Suppressor macrophage (primary cell): ENCODE results near the gene RRP1.

ENCODE experiments used
- DNase-seq, 4 experiments: peaks; one replicate each; pipeline ENCODE4 v3.0.0-alpha.2; 2020 to 2022

Gene RRP1

DNA sequence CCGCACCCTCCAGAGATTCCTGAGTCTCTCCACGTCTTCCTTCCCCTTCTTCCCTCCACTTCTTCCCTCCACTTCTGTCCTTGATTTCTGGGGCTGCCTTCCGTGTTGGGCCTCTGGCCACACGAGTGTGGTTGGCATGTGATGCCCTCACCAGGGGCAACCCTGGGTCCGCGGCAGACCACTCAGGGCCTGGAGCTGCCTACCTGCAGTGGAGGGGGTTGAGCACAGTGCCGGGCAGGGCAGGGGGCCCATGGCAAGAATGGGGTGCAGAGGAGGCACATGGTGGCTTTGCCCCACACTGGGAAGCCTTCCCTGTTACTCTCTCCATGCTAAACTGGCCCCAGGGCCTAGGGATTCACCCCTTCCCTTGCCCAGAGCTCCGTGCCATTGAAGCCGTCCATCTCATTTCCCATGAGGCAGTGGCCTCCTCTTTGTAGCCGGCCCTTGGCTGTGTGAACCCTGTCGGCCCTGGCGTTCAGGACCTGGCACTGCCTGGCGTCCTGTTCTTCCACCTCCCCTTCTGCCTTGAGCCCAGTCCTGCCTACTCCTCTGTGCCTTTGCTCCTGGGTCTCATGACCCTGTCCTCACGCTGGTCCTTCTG, 13.4 kb downstream of the RRP1 start:
- no peak for DNase-seq

DNA sequence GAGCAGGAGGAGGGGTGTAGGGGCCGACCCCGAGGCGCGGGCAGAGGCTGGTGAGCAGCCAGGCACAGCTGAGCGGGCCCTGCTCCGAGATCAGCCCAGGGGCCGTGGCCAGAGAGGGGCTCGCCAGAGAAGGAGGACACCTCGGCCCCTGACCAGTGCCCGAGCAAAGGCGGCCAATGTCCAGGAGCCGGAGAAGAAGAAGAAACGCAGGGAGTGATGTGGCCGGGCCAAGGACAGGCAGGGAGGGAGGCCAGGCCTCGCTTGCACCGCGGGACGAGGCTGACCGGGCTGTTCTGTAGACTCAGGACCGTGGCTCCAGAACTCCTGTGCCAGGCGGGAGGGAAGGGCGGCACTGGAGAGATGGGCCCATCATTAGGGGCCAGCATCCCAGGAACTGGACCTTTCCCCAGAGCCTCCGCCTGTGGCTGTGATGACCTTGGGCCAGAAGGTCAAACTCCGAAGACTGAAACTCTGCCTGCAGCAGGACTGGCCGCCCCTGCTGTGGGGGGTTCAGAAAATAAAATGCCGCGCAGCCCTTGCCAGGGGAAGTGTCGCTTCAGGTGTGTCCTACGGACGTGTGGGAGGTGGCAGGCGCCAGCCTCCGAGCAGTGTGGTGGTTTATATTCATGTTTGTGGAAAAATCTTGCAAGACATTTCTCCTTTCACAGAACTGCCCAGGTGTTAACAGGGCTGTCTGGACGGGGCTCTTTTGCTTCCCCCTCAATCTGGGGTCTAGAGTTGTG, 14.4 kb downstream of the RRP1 start:
- no peak for DNase-seq

DNA sequence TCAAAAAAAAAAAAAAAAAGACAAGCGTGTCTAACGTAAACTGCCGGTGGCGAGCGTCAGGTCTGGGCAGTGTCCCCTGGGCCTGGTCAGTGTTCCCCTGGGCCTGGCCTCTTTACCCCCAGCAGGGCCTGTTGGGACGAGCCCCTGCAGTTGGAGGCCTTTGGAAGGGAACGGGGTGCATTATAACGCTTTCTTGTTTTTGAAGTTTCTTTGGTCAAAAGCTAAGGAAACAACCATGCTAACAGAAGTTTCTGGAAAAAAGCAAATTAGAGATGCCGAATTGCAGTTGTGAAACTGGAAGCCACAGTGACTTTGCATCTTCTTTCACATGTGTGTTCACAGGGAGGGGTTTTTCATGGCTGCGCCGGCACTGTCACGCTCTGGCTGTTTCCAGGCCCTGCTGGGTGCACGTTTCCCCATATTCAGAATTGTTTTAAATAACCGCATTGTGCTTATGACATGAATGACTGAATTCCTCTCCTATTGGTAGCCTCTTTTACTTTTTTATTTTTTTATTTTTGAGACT, 16.0 kb downstream of the RRP1 start:
- peak; percentile 80 to 90 (median 88) for DNase-seq

DNA sequence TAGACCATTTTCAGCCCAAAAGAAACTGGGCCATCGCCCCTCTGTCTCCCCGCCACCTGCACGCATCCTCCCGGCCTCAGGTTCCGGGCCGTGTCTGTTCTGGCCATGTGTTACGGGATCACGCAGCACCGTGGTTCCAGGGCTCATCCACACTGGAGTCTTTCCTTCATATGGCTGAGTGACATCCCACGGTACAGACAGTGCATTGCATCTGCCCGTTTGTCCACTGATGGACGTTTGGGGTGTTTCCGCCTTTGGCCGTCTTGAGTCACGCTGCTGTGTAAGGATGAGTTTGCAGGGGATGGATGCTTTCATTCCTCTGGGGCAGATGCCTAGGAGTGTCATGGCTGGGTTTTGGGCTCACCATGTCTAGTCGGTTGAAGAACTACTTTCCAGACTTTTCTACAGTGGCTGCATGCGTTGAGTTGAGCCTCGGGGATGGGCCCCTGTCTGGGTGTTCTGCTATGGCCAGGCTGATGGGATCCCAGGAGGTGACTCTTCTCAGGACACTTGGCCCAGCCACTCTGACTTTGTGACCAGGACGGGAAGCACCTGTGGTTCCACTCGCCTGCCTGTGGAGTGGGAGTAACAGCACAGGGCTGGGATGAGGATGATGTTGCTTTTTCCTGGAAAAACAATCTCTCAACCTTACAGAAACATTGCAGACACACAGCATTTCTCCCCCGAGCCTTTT, 16.8 kb downstream of the RRP1 start:
- DNase-seq = peak in 1 of 4 experiments; percentile 2

DNA sequence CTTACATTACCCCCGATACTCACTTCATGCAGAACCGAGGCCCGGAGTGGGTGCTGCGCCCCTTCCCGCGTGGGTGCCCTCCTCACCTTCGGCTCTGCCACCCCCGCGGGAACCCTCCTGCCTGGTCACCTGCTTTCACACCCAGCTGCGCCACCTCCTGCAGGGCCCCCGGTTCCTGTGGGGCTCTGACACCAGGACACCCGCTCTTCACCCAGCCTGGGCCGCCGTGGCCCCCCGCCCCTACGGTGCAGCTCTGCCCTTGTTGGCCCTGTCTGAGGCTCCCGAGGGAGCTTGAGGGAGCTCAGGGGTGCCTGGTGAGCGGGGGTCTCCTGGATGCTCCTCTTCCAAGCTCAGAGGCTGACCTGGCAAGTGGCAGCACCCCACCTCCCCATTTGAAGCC, 19.0 kb downstream of the RRP1 start:
- DNase-seq = no peak

DNA sequence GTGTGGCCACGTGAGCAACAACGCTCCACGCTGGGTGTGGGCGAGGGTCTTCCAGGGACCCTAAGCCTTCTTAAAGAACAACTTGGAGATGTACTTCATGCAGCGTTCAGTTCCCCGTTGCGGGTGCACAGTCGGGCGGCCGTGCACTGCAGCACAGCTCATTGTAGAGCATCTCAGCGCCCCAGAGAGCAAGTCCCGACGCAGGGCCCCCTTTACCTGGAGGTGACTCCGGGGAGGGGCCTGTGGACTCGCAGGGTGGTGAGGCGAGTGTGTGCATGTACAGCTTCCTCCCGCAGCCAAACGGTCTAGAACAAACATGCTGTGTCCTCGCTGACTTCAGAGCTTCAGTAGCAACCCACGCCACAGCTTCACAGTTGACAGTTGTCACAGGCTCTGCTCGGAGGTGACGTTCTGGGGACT, 19.5 kb downstream of the RRP1 start:
- no peak for DNase-seq

DNA sequence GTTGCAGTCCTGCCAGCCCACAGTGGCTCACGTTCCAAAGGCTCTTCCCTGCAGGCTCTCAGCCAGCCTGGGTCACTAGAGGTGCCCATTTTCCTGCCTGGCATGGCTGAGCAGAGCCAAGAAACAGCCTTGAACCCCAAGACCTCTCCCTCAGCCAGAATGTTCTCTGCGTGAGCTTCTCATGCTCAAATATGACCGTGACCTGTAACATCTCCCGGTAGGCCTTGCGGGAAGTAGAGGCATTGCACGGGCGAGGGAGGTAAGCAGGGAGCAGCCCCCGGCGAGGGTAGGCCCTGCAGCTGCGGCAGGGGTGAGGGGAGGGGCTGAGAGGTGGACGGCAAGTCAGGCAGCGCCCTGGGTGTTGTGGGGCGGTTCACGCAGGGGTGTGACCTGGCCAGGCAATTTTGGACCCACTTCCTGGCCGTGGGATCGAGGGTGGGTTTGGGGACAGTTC, 20.0 kb downstream of the RRP1 start:
- no peak for DNase-seq

DNA sequence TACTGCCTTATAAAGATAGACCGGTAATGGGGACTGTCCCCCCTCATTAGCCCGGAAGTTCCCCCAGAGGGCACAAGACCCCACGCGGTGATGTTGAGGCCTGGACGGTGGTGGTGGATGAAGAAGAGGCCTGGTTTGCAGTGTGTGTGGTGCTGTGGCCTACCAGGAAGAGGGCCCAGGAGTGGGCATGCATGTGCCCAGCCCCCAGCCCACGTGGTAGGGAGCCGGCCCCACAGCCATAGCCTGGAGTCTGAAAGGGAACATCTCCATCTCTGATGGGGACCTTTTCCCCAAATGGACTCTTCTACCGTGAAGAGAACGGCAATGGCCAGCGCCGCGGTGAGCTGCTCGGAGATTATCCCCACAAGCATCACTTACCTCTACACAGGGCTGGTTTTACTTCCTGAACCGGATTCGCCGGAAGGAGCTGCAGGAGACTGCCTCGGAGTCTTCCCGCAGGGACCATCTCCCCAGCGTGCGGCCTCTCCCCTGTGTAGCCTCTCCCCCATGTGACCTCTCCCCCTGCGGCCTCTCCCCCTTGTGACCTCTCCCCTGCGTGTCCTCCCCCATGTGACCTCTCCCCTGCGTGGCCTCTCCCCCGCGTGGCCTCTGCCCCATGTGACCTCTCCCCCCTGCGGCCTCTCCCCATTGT, 20.6 kb downstream of the RRP1 start:
- no peak for DNase-seq

DNA sequence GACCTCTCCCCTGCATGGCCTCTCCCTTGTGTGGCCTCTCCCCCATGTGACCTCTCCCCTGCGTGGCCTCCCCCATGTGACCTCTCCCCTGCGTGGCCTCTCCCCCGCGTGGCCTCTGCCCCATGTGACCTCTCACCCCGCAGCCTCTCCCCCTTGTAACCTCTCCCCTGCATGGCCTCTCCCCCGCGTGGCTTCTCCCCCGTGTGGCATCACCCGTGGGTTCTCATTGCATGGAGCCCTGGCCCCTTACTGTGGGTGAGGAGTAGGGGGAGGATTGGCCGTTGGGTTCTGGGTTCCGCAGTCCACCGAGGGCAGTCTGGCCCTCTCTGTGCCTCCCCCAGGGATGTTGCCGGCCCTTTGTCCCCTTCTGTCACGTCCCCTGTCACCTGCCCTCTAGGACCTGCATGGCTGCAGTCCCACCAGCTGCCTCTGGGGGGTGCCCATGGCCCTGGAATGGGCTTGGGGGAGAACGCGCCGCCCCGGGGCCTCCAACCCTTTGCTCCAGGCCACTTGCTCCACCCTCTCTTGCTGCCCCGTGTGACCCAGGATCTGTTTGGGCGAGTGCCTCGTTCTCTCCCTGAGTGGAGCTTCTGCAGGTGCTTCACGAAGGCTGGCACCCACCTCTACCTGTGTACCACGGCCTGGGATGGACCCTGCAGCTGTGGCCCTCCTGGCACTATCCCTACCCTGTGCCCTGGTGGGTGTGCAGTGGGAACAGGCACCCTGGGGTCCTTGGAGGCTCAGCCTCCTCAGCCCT, 21.3 kb downstream of the RRP1 start:
- peak; percentile 88 to 96 (median 94) for DNase-seq

DNA sequence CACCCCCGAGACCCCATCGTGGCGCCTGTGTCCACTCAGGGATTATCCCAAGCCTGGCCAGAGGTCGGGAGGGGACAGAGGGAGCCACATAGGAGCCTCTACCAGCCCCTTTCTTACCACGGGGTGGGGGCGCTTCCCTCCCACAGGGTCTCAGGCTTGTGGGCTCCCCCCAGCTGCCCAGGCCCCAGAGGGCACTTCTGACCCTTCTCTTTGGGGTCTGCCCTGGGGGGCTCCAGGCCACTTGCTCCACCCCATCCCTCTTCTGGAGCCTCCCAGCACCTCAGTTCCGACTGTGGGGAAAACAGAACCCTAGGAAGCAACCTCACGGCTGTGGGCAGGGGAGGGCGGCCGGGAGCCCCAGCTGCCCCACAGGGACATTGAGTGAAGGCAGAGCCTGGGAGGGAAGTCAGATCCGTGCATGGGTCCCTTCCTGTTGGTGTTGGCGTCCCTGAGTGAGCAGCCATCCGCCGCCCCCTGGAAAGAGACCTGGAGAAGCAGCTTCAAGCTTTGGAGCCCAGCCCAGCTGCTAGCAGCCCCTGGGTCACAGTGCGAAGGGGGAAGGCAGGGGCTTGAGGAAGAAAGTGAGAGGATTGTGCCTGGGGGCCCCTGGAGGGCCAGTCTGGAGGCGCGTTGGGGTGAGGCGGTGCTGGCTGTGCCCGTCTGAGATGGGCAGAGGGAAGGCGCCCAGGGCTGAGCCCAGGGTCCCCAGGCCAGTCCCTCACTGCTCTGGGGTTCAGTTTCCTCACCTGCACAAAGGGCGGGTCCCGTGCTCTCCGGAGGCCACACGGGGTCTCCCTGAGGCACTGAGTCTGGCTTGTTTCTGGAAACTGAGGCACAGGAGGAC, 22.1 kb downstream of the RRP1 start:
- DNase-seq = peak in 2 of 4 experiments; percentile 41 to 53

DNA sequence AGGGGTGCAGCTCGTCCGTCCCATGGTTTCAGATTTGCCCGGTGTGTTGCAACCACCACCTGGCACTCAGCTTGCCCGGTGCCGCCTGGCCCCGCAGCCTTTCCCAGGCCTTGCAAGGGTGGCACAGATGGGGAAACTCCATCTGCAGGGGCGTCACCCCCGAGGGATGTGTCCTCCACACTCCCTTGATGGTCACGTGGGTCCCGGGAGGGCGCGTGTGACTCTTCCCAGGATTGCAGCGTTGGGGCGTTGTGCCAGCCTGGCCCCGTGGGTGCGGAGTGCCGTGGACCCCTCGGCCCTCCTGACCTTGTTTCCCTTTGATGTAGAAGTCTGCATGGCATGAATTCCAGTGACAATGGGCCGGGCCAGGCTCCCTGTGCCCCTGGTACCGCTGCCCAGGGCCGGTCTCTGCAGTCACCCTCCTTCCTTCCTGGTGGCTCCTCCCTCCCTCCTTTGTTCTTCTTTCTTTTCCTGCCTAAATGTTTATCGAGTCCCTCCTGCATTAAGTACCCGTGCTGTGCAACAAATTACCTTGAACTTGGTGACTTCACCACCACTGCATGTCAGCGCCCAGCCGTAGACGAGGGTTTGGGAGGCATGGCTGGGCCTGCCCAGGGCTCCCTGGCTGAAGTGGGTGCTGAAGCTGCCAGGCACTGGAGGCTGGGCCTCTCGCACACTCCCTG, 22.9 kb downstream of the RRP1 start:
- peak; percentile 71 to 87 (median 80) for DNase-seq

DNA sequence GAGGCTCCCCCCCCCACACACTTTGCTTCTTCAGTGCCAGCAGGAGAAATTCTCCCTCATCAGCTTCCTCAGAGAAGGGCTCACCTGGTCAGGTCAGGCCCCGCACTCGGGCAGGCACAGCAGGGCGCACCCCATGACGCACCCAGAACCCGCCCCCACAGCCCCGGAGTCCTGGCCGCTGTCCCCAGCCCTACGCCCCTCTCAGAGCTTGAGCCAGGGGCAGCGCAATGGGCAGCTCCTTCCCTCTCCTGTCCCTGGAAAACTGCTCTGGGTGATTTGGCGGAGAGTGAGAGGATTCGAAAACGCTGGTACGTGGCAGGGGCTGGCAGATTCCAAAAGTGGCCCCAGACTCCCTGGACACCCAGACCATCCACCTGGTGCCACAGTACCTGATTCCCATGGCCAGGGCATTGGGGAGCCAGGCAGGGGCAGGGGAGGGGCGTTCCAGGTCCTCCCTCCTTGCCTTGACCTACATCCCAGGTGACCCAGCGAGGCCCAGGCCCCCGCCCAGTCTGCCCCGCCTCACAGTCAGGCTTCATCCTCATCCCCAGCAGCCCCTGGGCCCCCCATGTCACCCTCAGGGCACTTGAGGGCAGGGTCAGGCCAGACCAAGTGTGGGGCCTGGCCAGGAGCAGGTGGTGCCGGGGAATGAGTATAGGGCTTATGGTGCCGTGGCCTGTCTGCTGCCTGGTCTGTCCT, 23.7 kb downstream of the RRP1 start:
- no peak for DNase-seq

DNA sequence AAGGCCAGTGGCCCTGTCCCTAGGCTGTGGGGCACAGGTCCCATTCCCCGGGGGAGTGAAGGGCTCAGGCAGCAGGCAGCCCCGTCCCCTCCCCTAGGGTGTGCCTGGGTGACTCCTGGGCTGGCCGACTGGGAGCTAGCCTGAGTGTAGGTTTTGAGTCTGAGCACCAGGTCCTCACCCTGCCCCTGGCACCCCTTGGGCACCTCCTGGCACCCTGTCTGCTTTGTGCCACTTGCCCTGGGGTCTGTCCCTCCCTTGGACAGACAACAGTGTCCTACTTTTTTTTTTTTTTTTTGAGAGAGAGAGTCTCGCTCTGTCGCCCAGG, 24.2 kb downstream of the RRP1 start:
- DNase-seq = no peak

DNA sequence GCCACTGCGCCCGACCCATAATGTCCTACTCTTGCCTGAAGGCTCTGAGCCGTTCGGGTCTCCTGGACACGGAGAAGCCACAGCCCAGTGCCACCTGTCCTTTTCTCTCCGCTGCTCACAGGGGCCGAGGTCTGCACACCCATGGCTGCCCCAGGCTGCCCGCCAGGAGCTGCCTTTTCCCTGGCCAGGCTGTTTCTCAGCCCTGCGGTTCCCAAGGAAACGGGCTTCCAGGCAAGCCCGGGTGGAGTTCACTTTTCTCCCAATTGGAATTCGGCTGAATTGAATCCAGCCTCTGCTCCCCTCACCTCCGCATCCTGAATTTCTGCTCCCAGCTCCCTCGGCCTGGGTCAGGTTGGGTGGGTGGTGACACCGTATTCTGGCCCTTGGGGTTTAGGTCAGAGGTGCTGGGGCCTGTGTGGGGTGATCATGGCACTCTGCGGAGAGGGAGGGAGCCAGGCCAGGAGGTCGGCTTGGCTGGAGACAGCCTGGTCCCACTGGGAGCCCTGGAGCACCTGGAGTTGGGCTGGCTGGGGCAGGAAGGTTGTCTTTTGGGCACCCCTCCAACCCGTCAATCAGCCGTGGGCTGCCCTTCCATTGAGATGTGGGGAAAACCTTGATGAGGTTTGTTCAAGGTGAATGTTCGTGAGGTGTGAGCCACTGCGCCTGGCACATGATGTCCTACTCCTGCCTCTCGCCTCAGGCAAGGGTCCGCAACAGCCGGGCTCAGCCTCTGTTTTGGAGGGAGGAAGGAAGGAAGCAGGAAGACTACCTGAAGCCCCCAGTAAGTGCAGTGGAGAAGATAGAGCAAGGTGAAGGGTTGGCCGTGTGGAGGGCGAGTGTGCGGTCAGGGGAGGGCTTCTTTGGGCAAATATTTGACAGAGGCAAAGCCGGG, 25.1 kb downstream of the RRP1 start:
- DNase-seq = no peak

DNA sequence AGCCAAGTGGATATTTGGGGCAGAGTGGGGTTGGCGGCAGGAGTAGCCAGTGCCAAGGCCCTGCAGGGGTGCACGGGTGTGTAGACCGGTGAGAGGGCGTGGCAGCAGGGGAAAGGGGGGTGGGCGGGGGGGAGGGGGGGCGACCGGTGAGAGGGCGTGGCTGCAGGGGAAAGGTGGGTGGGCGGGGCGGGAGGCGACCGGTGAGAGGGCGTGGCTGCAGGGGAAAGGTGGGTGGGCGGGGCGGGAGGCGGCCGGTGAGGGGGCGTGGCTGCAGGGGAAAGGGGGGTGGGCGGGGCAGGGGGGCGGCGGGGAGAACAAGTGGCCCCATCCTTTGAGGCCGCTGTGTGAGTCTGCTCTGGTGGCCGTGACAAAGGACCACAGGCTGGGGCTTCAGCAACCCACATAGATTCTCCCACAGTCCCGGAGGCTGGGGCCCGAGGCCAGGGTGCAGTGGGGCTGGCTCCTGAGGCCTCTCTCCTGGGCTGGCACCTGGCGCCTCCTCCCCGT, 25.8 kb downstream of the RRP1 start:
- DNase-seq = no peak

DNA sequence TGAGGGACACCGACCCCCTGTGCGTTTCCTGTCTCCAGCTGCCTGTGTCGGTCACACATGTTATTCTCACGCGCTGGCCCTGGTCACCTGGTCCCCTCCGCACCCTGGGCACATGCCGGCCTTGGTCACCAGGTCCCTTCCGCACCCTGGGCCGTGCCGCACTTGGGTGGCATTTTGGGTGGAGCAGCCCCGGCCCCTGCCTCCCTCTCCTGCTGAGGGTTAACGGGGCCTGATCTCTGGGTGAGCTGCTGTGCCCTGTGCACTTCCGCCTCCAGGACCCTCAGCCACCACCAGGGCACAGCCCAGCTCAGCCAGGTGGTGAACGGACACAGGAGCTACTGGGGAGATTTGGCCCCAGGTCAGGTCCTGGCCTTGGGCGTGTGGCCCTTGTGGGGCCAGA, 26.6 kb downstream of the RRP1 start:
- DNase-seq = no peak

DNA sequence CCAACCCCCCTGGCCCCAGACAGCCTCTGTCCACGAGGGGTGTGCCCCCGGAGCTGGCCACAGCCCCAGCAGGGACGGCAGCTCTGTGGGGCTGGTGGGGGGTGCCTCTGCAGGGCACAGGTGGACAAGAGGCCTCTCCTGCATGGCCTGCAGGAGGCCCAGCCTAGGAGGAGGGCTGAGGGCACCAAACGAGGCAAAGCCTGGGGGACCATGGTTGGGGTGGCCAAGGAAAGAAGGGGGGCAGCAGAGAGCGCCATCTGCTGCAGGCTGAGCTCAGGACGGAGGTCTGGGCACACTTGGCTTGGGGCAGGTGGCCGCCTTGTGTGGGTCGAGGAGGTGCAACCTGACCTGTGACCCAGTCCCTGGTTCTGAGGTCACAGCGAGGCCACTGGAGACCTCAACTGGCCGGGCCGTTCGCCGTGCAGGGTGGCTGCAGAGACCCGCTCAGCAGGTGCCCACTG, 27.3 kb downstream of the RRP1 start:
- DNase-seq = no peak
